TTC549 (cell line): ENCODE results near the gene SNRPD1.
"Not testable (repeated sequence)": the region's sequence is repeated elsewhere in the genome, so short reads cannot be mapped to it uniquely, and the experiment has no call there.

Experiments used
- FAIRE-seq: peaks from 2 replicates; lab custom pipeline; 2012; peaks lifted over from hg19 to GRCh38; lab: Jason Lieb, UNC

SNRPD1 gene

DNA sequence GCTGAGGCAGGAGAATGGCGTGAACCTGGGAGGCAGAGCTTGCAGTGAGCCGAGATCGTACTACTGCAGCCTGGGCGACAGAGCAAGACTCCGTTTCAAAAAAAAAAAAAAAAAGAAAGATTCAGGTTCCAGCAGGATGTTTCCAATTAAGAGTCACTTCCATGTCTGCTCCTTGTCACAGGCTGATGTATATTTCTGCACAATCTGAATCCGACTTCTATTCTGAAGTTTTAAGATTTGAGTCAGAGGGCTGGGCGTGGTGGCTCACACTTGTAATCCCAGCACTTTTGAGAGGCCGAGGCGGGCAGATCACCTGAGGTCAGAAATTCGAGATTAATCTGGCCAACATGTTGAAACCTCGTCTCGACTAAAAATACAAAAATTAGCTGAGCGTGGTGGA, 24.7 kb downstream of the SNRPD1 start:
- no peak for FAIRE-seq

DNA sequence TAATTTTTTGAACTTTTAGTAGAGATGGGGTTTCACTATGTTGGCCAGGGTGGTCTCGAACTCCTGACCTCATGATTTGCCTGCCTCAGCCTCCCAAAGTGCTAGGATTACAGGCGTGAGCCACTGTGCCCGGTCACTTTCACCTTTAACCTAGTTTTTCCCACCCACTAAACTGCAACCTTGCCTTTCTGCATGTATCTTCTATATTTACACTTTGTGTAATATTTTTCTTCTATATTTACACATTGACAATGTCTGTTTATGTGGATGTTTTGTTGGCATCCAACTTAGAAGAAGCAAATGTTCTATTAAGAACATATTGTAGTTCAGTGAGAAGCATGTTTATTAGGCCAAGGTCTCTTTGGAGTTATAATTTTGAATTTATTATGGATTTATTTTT, 26.7 kb downstream of the SNRPD1 start:
- FAIRE-seq = no peak

DNA sequence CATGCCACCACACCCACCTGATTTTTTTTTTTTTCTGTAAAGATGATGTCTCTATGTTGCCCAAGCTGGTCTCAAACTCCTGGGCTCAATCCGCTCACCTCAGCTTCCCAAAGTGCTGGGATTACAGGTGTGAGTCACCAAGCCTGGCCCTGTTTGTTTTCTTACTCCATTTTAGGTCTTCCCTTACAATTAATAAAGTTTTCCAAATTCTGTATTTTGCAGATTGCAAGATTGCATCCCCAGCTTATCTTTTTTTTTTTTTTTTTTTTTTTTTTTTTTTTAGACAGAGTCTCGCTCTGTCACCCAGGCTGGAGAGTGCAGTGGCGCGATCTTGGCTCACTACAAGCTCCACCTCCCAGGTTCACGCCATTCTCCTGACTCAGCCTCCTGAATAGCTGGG, 28.3 kb downstream of the SNRPD1 start:
- not testable (repeated sequence) for FAIRE-seq

DNA sequence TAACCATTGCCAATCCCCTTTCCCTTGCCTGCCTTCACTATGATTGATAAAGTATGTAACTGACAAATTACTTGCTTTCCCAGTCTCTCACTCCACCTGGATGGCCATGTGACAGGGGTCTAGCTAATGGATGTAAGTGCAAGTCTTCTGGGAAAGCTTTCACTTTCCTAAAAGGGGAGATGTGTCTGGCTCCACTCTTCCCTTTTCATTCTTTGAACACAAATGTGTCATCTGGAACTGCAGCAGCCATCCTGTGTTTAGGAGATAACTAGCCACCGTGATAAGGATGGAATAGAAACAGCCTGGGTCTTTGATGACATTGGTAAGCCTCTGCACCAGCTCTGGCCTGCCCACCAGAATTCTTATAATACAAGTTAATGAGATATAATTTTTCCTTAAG, 38.2 kb downstream of the SNRPD1 start:
- FAIRE-seq = no peak

DNA sequence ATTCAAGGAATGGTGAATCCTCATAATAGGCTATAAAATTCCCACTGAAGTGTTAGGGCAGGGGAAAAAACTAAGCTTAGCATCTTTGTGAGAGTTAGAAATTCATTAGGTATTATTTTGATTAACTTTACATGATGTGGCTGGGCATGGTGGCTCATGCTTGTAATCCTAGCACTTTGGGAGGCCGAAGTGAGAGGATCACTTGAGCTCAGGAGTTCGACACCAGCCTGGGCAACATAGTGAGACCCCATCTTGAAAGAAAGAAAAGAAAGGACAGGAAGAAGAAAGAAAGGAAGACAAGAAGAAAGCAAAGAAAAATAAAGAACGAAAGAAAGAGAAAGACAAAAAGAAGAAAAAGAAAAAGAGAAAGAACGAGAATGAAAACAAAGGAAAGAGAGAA, 40.0 kb downstream of the SNRPD1 start:
- FAIRE-seq = no peak

DNA sequence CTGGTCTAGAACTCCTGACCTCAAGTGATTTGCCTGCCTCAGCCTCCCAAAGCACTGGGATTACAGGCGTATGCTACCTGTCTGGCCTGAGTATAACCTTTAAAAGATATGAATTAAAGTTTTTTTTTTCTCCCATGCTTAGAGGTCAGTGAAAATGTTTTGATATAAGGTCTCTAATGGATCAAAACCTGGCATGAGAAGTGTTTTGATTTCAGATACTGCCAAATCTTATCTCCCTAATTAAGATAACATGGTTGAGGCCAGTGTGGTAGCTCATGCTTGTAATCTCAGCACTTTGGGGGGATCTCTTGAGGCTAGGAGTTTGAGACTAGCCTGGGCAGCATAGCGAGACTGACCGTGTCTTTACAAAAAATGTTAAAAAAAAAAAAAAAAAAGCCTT, 41.2 kb downstream of the SNRPD1 start:
- FAIRE-seq = no peak

DNA sequence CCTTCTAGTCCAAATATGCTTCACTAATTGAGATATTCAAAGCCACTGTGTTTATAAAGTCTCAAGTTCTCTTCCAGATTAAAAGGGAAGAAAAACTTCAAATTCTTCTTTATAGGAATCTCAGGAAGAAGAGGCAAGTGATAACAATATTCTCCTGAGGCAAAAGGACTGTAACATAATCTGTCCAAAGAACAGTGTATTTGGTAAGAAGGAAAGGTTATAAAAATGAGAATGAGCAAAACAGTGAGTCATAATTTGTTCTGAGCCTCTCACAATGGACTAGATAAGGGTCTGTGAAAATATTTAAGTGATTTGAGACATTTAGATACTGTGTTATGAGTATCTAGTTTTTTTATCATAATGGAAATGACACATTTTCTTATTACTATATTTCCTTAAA, 44.3 kb downstream of the SNRPD1 start:
- FAIRE-seq = no peak

DNA sequence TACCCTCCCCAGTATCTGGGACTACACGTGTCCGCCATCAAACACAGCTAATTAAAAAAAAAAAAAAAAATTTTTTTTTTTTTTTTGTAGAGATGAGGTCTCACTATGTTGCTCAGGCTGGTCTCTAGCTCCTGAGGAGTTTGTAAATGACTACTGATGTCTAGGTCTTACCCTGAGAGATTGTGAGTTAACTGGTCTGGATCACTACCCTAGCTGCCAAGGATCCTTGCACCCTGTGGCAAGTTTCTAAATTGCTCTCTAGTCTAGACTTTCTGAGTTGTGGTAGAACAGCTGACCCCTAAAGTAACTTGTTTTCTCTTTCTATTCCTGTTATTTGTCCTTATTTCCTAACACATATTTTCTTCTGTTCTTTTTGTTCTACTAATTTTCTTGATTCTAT, 48.0 kb downstream of the SNRPD1 start:
- FAIRE-seq = no peak

DNA sequence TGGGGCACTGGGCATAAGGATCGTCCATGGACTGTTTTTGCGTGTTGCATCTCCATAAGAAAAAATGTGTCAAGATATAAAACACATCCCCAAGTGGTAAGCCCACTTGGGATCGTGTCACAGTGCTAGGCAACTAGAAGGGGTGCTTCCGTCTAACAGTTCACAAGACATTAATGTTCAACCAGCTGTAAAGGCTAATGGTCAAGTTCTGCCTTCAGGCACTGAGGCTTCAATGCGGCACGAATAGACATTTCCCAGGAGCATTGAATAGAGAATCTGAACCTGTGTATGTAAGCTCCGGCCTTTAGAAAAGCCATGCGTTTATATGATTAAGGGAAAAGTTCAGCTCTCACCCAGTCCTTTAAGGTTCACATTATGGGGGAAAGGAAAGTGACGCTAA, 50.5 kb downstream of the SNRPD1 start:
- no peak for FAIRE-seq

DNA sequence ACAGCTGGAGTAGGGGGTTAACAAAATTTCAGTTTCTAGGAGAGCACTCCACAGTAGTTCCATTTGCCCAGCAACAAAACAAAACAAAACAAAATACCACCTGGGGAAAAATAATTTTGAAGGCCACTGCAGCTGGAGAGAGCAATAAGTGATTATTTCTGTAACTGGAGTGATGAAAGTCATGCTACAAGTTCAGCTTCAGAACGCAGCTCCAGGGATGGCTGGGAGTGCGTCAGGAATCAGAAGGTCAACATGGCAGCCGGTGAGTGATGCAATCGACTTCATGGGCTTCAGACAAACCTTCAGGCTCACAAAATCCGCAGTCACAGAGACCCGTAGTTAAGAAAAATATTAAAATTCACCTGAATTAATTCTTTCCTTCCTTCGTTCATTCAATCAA, 51.5 kb downstream of the SNRPD1 start:
- FAIRE-seq = no peak

DNA sequence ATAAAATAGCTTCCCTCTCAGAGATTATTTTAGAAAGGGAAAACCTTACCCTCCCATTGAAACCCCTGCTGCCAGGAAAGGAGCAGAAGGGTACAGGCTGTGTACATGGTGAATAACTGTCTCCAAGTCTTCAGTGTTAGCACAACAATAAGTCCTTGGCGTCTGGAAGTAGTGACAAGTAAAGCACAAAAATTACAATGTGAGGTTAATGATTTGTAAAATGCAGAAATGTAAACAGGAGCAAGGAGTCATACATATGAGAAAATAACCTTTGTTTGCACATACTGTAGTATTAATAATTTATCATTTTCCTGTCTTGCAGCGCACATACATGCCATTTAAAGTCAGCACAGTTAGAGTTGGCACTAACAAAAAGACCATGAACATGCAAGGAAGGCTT, 52.0 kb downstream of the SNRPD1 start:
- FAIRE-seq = no peak

DNA sequence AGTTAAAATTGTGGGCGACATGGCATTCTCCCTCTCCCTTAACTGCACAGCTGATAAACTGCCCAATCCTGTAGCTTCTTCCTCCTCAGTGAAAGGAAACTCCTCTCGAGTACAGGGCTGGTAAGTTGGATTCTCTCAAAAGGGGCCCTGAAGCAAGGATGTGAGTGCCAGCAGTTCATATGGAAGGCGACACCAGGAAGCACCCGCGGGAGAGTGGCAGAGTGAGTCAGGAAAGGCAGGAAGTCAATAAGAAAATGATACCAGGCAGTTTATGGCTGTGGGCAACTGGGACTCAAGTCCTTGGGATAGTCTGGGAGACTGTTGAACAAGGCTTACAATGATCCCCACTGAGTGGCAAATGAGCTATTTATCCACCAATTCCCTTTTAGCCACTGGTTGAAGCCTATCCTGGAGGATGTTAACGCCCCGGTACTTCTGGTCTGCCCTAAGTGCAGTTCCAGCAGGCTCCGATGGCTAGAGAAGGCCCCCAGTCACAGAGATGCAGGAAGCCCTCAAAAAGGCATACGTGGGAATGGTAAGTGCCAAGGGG, 57.7 kb downstream of the SNRPD1 start:
- no peak for FAIRE-seq

DNA sequence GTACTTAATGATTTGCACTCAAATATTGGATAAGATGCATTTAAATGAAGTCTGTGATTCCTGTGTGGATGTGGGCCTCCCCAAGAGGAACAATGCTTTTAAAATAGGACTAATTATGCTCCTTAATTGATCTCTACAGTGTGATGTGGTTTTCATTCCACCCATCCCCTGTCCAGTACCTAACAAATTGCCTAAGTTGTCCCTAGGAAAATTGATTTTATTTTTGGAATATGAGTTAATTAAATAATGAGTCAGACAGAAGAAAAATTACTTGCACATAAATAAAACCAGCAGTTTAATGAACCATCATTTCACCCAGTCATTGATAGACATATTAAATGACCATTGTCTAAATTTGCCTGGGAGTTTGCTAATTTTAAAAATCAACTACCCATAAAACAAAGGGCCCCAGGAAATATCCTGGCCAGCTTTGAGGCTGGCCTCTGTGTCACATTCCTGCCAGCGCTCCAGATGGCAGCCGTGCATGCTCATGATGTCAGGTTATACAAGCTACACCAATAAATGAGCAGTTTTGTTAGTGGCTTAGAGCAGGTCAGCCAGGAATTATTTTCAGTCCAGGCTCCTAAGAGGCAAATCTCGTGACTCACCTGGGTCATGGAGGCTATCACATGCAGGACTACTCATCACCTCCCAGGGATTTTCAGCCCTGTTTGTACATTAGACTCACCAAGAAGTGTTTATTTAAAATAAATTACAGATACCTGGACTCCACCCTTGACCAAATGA, 60.6 kb downstream of the SNRPD1 start:
- FAIRE-seq = no peak

DNA sequence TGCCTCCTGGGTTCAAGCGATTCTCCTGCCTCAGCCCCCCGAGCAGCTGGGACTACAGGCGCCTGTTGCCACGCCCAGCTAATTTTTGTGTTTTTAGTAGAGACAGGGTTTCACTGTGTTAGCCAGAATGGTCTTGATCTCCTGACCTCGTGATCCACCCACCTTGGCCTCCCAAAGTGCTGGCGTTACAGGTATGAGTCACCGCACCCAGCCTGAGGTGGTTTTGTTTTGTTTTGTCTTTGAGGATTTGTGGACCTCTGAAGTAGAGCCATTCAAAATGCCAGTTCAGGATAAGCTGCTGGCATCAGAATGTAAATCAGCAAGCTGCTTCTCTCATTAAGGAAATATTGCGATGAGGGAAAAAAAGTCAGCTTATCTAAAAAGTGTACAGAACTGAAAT, 63.2 kb downstream of the SNRPD1 start:
- FAIRE-seq = not testable (repeated sequence)

DNA sequence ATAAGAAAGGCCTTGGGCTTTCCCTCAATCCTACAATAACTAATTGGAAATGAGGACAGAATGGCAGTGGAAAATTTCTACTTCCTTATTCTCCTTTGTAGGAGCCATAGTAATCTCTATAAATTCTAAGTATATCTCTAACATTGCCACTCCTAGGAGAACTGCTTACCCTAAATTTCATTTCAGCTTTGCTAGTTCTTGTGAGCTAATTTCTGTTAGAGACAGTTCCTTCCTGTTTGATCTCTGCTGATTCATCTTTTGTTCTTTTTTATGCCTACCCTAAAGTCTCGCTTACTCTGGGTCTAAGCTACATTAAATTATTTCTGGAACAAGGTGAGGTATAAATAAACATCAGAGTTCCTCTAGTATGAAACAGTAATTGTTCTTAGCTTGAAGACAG, 66.7 kb downstream of the SNRPD1 start:
- FAIRE-seq = no peak

DNA sequence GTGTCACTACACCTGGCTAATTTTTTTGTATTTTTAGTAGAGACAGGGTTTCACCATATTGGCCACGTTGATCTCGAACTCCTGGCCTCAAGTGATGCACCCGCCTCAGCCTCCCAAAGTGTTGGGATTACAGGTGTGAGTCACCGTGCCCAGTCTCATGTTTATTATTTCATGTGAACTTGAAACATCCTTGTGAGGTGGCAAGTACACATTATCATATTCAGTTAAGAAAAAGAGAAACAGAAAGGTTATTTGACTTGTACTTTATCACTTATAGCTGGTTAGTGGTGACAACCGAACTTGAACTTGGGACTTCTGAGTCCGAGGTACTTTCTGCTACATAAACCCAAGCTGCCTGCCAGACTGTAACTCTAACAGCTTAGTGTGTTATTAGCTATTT, 68.0 kb downstream of the SNRPD1 start:
- no peak for FAIRE-seq

DNA sequence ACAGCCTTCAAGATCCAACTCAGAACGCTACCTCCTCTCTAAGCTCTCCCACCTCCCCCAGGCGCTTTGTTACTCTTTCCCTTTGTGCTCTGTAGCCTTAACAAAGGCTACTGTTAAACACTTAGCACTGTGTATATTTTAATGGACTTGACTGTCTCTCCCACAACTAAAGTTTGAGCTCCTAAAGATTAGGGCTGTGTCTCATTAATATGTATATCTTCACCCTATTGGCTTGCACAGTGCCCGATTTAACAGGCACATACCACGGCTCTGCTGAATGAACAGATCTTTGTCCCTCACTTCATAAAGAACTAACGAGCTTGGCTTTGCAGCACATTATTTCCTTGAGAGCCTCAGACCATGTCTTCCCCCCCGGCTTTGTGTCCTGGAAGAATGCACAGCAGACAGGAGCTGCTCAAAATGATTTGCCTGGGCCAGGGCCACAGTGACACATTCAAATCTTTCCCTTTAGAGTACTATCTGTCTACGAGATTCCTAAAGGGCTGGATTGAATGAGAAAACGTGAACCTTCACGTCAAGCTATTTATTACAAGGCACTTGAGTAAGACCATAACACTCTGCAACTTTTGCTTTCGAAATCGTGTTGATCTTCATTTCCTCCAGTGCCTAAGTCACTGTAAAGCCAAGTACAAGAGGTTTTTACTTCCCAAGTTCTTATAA, 70.4 kb downstream of the SNRPD1 start:
- FAIRE-seq = no peak
